HepG2 (cell line): ENCODE results near the gene ARFGAP2.

ENCODE experiments used
- DPF2 ChIP-seq: sonication (generic); formaldehyde crosslinking; IDR thresholded peaks from 2 replicates; pipeline ENCODE4 v1.4.0; 2020; ENCODE audit warnings: mild to moderate bottlenecking, low read depth, missing genetic modification reagents, borderline replicate concordance
- EZH2 ChIP-seq: conservative IDR thresholded peaks from 2 replicates; pipeline ENCODE4 v1.6.1; 2012; ENCODE audit warnings: mild to moderate bottlenecking, low read depth, low read length, moderate library complexity
- MEF2D ChIP-seq: sonication (generic); formaldehyde crosslinking; IDR thresholded peaks from 2 replicates; pipeline ENCODE4 v1.5.1; 2020; ENCODE audit warnings: mild to moderate bottlenecking, missing genetic modification reagents
- NBN ChIP-seq: fragments of 450-650 bp; conservative IDR thresholded peaks from 2 replicates; pipeline ENCODE4 v1.6.1; 2017
- SALL2 ChIP-seq: sonication (generic); formaldehyde crosslinking; IDR thresholded peaks from 2 replicates; pipeline ENCODE4 v1.8.1; 2023; ENCODE audit warnings: mild to moderate bottlenecking, missing genetic modification reagents, inconsistent platforms
- SMYD3 ChIP-seq: sonication (generic); formaldehyde crosslinking; IDR thresholded peaks from 2 replicates; pipeline ENCODE4 v1.8.1; 2023; ENCODE audit warnings: mild to moderate bottlenecking, missing genetic modification reagents
- TCF7L2 ChIP-seq: IDR thresholded peaks from 2 replicates; pipeline ENCODE4 v1.6.1; 2011; ENCODE audit warnings: mild to moderate bottlenecking, low read depth, low read length, moderate library complexity
- ZBTB7A ChIP-seq: sonication (generic); formaldehyde crosslinking; IDR thresholded peaks from 2 replicates; pipeline ENCODE4 v1.8.0; 2022; ENCODE audit warnings: mild to moderate bottlenecking, missing genetic modification reagents
- ZKSCAN1 ChIP-seq: fragments of 150-350 bp; IDR thresholded peaks from 2 replicates; pipeline ENCODE4 v1.6.1; 2014; ENCODE audit warnings: low read length
- TF ChIP-seq, protein P1 (sequence below): IDR thresholded peaks from 2 replicates; pipeline ENCODE4 v1.6.1; 2016; ENCODE audit warnings: low read depth
- TF ChIP-seq, protein P2 (sequence below): sonication (generic); formaldehyde crosslinking; conservative IDR thresholded peaks from 2 replicates; pipeline ENCODE4 v1.4.0; 2020; ENCODE audit warnings: missing genetic modification reagents
- TF ChIP-seq, protein P3 (sequence below): sonication (generic); formaldehyde crosslinking; IDR thresholded peaks from 2 replicates; pipeline ENCODE4 v1.5.0; 2020; ENCODE audit warnings: mild to moderate bottlenecking, missing genetic modification reagents, moderate library complexity
- TF ChIP-seq, protein P4 (sequence below): sonication (generic); formaldehyde crosslinking; IDR thresholded peaks from 2 replicates; pipeline ENCODE4 v1.5.0; 2020; ENCODE audit warnings: mild to moderate bottlenecking, missing genetic modification reagents

DNA sequence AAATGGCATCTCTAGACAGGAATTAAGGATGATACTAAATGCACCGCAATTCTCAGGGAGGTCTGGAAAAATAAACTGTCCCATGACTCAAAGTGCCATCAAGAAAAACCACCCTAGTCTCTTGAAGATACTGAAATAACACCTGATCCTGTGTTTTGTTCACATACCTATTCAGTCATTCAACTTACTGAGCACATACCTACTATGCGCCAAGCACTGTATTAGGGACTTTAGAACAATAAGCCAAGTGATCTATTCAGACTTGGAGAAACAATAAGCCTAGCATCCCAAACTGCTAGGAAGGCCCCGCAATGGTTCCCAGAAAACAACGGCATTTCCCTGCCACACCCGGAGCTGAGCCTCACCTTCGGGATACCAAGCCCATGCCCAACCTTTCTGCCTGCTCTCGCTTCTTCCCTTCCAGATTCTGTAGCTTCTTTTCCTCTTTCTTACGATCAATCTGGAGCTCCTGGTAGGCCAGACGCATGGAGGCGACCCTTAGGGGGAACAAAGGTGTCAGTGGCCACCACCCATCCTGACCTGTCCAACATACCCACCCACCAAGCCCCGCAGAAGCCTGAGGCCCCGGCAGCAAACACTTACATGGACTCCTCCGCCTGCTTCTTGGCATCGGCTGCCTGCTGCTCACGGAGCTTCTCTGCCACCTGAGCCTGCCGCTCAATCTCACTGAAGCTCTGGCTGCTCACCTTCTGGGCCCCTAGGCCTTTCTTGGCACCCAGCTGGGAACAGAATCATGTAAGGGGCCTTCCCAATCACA lies 5.4 kb downstream of the ARFGAP2 start:
- TF ChIP-seq SMYD3 (CRISPR knock-in tag) (no peak), MEF2D (CRISPR knock-in tag) (no peak), NBN (no peak), ZBTB7A (no peak), ZKSCAN1 (peak; percentile 81; the same call in 1 of the 2 replicates), TCF7L2 (no peak), SALL2 (CRISPR knock-in tag) (no peak), DPF2 (CRISPR knock-in tag) (no peak), EZH2 (no peak)
- TF ChIP-seq, protein P1, sequence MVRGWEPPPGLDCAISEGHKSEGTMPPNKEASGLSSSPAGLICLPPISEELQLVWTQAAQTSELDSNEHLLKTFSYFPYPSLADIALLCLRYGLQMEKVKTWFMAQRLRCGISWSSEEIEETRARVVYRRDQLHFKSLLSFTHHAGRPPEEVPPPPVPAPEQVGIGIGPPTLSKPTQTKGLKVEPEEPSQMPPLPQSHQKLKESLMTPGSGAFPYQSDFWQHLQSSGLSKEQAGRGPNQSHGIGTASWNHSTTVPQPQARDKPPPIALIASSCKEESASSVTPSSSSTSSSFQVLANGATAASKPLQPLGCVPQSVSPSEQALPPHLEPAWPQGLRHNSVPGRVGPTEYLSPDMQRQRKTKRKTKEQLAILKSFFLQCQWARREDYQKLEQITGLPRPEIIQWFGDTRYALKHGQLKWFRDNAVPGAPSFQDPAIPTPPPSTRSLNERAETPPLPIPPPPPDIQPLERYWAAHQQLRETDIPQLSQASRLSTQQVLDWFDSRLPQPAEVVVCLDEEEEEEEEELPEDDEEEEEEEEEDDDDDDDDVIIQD: no peak
- TF ChIP-seq, protein P2, sequence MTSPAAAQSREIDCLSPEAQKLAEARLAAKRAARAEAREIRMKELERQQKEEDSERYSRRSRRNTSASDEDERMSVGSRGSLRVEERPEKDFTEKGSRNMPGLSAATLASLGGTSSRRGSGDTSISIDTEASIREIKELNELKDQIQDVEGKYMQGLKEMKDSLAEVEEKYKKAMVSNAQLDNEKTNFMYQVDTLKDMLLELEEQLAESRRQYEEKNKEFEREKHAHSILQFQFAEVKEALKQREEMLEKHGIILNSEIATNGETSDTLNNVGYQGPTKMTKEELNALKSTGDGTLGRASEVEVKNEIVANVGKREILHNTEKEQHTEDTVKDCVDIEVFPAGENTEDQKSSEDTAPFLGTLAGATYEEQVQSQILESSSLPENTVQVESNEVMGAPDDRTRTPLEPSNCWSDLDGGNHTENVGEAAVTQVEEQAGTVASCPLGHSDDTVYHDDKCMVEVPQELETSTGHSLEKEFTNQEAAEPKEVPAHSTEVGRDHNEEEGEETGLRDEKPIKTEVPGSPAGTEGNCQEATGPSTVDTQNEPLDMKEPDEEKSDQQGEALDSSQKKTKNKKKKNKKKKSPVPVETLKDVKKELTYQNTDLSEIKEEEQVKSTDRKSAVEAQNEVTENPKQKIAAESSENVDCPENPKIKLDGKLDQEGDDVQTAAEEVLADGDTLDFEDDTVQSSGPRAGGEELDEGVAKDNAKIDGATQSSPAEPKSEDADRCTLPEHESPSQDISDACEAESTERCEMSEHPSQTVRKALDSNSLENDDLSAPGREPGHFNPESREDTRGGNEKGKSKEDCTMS: no peak
- TF ChIP-seq, protein P3, sequence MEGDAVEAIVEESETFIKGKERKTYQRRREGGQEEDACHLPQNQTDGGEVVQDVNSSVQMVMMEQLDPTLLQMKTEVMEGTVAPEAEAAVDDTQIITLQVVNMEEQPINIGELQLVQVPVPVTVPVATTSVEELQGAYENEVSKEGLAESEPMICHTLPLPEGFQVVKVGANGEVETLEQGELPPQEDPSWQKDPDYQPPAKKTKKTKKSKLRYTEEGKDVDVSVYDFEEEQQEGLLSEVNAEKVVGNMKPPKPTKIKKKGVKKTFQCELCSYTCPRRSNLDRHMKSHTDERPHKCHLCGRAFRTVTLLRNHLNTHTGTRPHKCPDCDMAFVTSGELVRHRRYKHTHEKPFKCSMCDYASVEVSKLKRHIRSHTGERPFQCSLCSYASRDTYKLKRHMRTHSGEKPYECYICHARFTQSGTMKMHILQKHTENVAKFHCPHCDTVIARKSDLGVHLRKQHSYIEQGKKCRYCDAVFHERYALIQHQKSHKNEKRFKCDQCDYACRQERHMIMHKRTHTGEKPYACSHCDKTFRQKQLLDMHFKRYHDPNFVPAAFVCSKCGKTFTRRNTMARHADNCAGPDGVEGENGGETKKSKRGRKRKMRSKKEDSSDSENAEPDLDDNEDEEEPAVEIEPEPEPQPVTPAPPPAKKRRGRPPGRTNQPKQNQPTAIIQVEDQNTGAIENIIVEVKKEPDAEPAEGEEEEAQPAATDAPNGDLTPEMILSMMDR (CRISPR knock-in tag): no peak
- TF ChIP-seq, protein P4, sequence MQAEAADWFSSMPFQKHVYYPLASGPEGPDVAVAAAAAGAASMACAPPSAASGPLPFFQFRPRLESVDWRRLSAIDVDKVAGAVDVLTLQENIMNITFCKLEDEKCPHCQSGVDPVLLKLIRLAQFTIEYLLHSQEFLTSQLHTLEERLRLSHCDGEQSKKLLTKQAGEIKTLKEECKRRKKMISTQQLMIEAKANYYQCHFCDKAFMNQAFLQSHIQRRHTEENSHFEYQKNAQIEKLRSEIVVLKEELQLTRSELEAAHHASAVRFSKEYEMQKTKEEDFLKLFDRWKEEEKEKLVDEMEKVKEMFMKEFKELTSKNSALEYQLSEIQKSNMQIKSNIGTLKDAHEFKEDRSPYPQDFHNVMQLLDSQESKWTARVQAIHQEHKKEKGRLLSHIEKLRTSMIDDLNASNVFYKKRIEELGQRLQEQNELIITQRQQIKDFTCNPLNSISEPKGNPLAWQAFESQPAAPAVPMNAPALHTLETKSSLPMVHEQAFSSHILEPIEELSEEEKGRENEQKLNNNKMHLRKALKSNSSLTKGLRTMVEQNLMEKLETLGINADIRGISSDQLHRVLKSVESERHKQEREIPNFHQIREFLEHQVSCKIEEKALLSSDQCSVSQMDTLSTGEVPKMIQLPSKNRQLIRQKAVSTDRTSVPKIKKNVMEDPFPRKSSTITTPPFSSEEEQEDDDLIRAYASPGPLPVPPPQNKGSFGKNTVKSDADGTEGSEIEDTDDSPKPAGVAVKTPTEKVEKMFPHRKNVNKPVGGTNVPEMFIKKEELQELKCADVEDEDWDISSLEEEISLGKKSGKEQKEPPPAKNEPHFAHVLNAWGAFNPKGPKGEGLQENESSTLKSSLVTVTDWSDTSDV (CRISPR knock-in tag): no peak
